Stimulated activated CD4-positive, alpha-beta T cell treated with anti-CD3 and anti-CD28 coated beads, Interleukin-2, amount 100 ng/mL, for 48 hours (primary cell): ENCODE results near the gene CMBL.
"Not testable (repeated sequence)": the region's sequence is repeated elsewhere in the genome, so short reads cannot be mapped to it uniquely, and the experiment has no call there.

ENCODE experiments used
- DNase-seq, 2 donors: peaks; one replicate each; pipeline ENCODE4 v3.0.0-alpha.2; 2020

The CMBL gene

DNA sequence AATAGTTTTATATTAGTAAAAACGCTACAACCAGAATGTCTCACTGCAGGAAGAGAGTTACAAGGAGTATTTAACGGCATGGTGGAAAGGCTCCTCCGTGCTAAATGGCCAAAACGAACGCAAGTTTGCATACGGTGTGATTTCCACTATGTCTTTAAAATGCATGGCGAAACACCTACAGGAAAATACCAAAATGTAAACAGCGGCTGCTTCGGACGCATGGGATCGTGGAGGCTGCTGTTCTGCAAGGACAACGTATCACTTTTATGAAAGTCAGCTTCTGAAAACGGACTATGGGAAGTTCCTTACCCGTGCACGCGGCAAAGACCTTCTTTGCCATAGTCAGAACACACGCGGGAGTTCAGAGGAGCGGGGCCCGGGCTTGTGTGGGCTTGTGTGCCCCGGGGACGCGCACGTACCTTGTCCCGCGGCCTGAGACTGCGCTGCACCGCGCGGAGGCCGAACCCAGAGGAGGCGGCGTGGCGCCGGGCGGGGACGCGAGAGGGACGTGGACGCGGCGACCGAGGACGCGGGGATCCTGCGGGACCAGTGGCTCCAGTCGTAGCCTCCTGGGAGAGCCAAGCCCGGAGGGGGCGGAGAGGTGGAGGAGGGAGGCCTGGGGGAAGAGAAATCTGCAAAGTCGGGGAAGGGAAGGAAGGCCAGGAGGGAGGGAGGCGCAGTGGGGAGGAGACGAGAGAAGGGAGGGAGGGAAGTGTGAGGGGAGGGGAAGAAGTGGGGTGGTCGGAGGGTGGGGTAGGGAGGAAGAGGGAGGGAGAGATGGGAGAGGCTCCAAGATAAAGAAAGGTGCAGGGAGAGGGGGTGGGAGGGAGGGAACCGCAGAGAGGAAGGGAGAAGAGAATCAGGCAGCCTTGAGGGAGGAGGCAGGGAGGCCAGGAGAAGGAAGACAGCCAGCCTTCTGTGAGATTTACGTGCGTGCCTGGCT is at the start of gene CMBL:
Gene CMBL, minus strand, starts transcription at position 697 of the 943 bp plus-strand sequence. CDS start 17,140 bp downstream, outside the sequence.
- peak; percentile 9 to 23 for DNase-seq

DNA sequence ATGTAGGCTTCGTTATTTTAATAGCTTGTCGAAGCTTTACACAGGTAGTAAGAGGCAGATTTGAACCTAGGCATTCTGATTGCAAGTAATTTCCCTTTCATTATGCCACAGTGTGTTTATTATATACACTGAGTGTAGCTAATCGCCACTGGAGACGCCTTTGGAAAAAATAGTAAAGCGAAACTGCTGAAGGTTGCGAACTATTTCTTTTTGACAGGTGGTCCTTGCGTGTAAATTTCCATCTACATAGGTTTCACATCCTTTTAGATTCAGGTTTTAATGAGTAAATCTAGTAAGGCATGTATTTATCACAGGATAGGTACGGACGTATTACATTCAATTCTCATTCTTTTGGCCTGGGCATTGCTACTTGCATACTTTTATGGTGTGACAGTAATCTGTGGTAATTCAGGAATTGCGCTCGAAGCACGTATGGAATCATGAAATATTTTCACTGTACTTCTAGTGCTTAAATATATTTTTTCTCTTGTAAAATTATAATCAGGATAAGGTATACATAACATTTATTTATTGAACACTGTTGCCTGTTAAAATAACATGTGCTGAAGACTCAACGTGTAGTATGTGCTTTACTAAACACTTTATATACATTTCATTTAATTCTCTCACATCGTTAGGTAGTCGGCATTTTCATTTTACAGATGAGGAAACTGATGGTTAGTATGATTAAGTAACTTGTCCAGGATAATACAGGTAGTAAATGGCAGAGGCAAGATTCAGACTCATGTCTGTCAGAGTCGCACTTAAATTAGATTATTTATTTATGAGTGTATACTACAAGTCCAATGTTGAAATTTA is 47.6 kb upstream of the CMBL start:
- DNase-seq = no peak

- DNase-seq = peak; percentile 37
Observed at GRCh38 chr5:10354048-10354872, 46.6 kb upstream of the CMBL start.

- DNase-seq = peak; percentile 93 to 95
Observed at GRCh38 chr5:10353241-10354047, 45.7 kb upstream of the CMBL start, which contains the start of gene MARCHF6. TSS of gene MARCHF6 (plus strand) at chr5:10353695. CDS start at chr5:10353899, 204 bp downstream.

DNA sequence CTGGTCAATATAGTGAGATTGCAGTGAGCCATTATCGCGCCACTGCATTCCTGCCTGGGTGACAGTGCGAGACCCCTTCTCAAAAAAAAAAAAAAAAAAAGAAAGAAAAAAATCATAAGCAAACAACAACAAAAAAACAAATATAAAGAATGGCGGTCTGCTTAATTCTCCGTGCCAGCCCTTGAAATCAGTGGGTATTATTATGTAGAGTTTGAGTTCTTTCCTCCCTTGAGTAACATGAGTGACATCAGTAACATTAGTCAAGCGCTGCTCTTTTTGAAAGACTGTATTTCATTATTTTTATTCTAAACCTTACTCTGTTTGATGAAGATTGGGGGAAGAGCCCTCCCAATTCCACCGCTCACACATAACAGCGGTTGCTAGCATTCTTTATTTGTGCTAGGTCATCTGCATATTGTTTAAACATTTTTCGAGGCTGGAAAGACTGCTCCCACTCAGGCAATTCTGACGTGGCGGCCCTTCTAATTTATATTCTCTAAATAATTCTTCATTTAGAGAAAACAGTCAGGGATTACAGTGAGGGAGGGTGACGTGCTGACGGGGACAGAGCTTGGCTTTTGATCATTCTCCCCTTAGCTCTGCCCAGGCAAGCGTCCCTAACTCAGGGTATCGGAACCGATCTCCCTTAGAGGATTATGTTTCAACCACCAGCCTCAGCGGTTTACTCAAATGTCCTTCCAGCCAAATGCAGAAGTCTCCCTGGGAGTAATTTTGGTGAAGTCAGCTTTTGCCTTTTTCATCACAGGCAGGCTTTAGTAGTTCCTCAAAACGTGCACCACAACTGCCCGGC is 44.9 kb upstream of the CMBL start:
- DNase-seq = peak in 1 of 2 donors; percentile 29

DNA sequence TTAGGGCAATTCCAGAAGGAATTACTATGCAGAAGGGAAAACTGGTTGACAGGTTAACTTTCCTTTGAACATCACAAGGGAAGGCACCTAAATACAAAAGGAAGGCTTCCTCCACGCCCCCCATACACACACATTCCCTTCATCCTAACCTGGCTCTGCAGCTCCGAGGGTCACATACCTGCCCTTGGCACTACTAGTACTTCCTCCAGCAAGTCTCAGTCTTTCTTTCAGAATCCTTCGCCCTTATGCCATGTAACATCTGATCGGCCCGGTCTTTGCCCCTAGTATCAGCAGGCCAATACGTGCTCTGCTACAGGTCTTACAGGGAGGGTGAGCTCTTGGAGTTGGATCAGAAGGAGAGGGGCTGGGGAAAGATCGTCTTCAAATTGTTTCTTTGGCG is 44.2 kb upstream of the CMBL start:
- no peak for DNase-seq

DNA sequence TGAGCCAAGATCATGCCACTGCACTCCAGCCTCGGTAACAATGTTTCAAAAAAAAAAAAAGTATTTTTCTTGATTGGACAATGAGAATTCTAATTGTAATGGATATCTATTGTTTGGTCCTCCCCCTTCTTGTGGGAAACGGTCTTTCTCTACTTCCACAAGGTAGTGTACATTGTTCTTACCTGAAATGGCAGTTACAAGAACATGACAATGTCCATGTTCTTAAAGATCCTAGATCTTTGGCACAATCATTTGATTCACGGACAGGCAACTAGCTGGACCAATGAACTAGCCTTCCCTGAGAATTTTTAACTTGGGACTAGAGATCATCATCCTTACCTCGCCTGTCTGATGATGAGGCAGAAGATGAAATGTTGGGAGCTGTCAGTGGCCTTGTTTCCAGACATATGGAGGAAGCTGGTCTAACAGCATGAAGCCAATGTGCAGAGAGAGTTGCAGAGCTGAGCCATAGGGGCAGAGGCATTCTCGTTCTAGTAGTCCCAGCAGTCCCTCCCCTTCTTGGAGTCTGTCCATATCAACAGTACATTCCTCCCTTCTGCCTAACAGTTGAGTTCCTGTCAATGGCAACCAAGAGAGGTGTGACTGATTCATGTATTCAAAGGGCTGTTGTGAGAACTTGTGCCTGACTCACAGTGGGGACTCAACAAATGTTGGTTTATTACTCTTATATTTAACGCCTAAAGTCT is 43.6 kb upstream of the CMBL start:
- DNase-seq = no peak

DNA sequence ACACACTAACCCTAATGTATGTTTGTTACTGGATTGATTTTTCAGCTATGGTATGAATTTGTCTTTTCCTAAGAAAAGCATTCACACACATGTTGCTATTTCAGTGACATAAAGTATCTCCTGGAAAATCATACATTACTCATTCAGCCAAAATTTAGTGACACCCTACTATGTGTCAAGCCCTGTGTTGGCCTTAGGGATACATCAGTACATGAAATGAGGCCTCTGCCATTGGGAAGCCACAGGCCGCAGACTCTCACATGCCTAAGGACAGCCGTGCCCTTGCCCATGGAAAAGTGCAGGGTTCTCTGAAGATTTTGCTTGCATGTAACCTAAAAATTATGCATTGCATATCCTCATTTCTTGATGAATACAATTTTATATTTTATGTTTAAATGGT is 40.6 kb upstream of the CMBL start:
- DNase-seq = no peak

DNA sequence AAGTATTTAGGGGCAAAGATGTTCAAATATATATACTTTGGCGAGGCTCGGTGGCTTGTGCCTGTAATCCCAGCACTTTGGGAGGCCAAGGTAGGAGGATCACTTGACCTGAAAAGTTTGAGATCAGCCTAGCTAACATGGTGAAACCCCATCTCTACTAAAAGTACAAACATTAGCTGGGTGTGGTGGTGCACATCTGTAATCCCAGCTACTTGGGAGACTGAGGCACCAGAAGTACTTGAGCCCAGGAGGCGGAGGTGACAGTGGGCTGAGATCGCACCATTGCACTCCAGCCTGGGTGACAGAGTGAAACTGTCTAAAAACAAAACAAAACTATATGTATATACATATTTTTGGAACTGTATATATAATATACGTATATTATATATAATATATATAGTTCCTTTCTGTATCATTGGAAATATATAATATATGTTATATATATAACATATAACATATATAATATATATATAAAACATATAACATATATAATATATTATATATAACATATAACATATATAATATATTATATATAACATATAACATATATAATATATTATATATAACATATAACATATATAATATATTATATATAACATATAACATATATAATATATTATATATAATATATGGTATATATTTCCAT is 36.9 kb upstream of the CMBL start:
- DNase-seq = not testable (repeated sequence)

DNA sequence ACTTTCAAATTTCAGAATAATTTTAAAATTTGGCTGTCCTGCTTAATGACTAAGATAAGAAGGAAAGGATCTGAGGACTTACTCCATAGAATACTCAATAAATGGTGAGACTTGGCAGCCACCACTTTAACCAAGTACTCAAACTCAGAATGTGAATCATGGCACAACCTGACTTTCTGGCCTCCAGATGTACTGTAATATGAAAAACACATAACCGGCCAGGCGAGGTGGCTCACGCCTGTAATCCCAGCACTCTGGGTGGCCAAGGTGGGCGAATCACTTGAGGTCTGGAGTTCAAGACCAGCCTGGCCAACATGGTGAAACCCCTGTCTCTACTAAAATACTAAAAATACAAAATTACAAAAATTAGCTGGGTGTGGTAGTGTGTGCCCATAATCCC is 35.8 kb upstream of the CMBL start:
- no peak for DNase-seq

- no peak for DNase-seq
Observed at GRCh38 chr5:10339958-10340357, 32.3 kb upstream of the CMBL start.

DNA sequence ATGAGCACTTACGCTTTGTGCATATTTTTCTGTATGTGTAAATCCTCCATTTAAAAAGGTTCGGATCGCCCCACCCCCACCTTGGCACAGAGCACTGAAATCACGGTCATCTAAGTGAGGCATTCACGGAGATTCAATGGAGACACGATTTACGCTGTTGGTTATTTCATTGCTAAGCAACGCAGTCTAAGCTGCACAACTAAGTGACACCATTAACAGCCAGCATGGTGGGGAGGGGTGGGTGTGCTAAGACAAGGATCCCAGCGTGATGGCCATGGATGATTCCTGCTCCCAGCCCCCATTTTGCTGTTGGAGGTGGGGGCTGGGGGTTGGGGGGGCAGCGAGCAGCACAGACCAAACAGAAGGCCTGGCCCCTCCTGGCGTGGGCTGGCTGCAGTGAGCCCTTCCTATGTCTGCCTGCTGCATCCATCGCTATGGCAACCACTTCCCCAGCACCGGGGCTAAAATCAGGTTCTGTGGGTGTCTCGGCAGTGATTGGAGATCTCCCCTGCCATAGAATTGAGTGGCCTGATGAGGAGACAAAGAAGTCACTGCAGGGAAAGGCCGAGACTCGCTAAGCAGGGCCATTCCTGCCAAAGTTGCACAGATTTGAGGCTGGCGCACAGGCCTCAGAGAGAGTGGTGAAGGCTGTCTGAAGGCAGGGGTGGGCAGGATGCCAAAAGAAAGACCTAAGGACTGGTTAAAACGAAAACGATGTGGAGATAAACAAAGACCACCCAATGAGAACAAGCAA is 31.5 kb upstream of the CMBL start:
- no peak for DNase-seq

DNA sequence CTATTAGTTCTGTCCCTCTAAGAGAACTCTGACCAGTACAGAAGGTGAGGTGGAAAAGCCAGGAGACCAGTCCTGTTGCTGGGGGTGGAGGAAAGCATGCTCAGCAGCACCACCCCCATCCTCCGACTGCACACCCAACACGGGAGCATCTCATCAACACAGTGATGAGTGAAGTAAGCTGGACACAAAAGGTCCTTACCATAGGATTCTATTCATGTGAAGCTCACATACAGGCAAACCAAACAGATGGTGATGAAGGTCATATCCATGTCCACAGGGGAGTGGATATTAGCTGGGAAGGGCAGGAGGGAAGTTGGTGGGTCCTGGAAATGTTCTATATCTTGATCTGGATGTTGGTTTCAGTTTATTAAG is 31.0 kb upstream of the CMBL start:
- DNase-seq = no peak

GRCh38 chr5:10337986-10338385 is 30.3 kb upstream of the CMBL start:
- no peak for DNase-seq

GRCh38 chr5:10337107-10337506 is 29.4 kb upstream of the CMBL start:
- no peak for DNase-seq

DNA sequence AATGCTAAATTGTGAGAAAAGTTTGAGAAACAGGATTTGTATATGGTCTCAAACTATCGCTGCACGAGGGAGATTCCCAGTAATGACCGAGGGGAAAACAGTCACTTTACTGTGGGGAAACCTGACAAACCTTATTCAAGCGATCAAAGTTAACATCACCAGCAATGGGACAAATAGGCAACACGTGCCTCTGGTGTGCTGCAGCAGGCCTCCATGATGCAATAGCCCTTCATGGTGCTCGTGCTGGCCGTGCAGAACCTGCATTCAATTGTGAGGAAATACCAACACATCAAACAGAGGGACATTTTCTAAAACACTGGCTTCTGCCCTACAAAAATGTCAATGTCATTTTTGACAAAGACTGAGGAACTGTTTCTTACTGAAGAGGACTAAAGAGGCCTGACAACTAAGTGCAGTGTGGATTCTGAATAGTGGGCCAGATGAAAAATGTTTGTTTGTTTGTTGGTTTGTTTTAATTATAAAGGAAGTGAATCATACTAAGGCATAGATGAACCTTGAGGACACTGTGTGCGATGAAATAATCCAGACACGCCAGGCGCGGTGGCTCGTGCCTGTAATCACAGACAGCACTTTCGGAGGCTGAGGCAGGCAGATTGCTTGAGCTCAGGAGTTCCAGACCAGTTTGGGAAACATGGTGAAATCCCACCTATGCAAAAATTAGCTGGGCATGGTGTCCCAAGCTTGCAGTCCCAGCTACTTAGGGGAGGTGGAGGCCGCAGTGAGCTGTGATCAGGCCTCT is 28.2 kb upstream of the CMBL start:
- no peak for DNase-seq

DNA sequence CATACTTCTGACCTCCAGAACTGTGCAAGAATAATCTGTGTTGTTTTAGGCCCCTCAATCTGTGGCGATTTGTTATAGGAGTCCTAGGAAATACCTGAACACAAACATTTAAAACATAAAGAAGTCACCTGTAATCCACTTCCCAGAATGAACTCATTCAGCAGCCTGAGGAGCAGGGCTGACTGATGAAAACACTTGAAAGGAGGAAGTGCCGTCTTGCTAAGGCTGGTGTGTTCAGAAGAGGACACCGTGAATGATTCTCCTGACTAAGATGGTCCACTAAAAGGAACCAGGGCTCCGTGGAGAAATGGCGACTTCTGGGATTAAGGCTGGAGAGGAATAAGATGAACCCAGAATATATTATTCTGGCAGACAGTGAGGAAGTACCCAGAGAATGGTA is 27.1 kb upstream of the CMBL start:
- DNase-seq = no peak
